Stimulated activated CD8-positive, alpha-beta memory T cell treated with anti-CD3 and anti-CD28 coated beads, Interleukin-12 subunit alpha, Interleukin-12 subunit beta, amount 100 ng/mL, for 1 hour (primary cell): ENCODE measurements around the gene SLITRK3.

ENCODE experiments used
- DNase-seq: peaks from one replicate; pipeline ENCODE4 v3.0.0-alpha.2; 2020; ENCODE audit warnings: low read depth

SLITRK3 gene

GRCh38 chr3:165195640-165196576 is at the start of gene SLITRK3:
TSS of gene SLITRK3 (minus strand) at chr3:165196384. CDS start at chr3:165190830, 5,554 bp downstream.
- no peak for DNase-seq

- DNase-seq, result no peak
These were observed 47.4 kb upstream of the SLITRK3 start for GRCh38 chr3:165243597-165243996.

GRCh38 chr3:165233501-165234195 is 37.5 kb upstream of the SLITRK3 start:
- no peak for DNase-seq

GRCh38 chr3:165225604-165226003 is 29.4 kb upstream of the SLITRK3 start:
- no peak for DNase-seq

GRCh38 chr3:165217739-165218138 is 21.6 kb upstream of the SLITRK3 start:
- no peak for DNase-seq

GRCh38 chr3:165212580-165212979 is 16.4 kb upstream of the SLITRK3 start:
- no peak for DNase-seq

GRCh38 chr3:165211721-165212120 is 15.5 kb upstream of the SLITRK3 start:
- no peak for DNase-seq

GRCh38 chr3:165210727-165211126 is 14.5 kb upstream of the SLITRK3 start:
- DNase-seq, result no peak

- no peak for DNase-seq
These were observed 13.9 kb upstream of the SLITRK3 start for GRCh38 chr3:165210132-165210531.

GRCh38 chr3:165206454-165207266 is 10.5 kb upstream of the SLITRK3 start:
- no peak for DNase-seq

GRCh38 chr3:165204445-165204844 is 8.3 kb upstream of the SLITRK3 start:
- DNase-seq, result no peak

- DNase-seq, result no peak
These were observed 6.8 kb upstream of the SLITRK3 start for GRCh38 chr3:165202995-165203394.

GRCh38 chr3:165201964-165202363 is 5.8 kb upstream of the SLITRK3 start:
- DNase-seq, result no peak

- no peak for DNase-seq
These were observed 1.3 kb upstream of the SLITRK3 start for GRCh38 chr3:165197481-165197800.

GRCh38 chr3:165196577-165197480 is 645 bp upstream of the SLITRK3 start:
- DNase-seq, result no peak

GRCh38 chr3:165195241-165195639 is 944 bp downstream of the SLITRK3 start:
- no peak for DNase-seq

- no peak for DNase-seq
These were observed 1.5 kb downstream of the SLITRK3 start for GRCh38 chr3:165194511-165195240.

GRCh38 chr3:165193366-165194254 is 2.6 kb downstream of the SLITRK3 start:
- no peak for DNase-seq

- no peak for DNase-seq
These were observed 3.5 kb downstream of the SLITRK3 start for GRCh38 chr3:165192610-165193192.
